GM12891 (cell line): ENCODE data around the gene TNPO1.

ENCODE experiments used
- POLR2A ChIP-seq: IDR thresholded peaks from 2 replicates; pipeline ENCODE4 v1.6.1; 2011; ENCODE audit warnings: low read depth, low read length, control low read depth
- POLR2AphosphoS5 ChIP-seq: IDR thresholded peaks from 2 replicates; pipeline ENCODE4 v1.6.1; 2011; ENCODE audit warnings: low read depth, low read length, control low read depth
- POU2F2 ChIP-seq: IDR thresholded peaks from 2 replicates; pipeline ENCODE4 v1.6.1; 2011; ENCODE audit warnings: low read depth, mild to moderate bottlenecking, control low read depth, low read length, moderate library complexity

DNA sequence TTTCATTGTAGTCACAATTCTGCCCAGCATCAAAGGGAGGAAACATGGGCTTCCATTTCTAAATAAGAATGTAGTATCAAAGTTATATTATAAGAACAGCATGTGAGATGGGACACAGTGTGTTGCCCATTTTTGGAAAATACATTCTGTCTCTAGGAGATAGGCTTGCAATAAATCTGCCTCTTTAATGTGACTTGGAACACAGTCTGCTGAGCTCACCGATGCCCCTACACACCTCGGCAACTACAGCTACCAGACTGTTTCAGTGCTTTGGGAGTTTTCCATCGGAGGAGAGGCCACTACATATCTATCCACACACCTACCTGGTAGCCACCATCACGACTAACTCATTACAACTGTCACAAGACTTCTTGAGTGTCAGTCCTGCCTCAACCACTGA lies 120.4 kb downstream of the TNPO1 start:
- TF ChIP-seq POLR2A (no peak), POU2F2 (no peak), POLR2AphosphoS5 (no peak)
